ENCODE data around the gene PALM.

GRCh38 chr19:751501-752341 is 43.0 kb downstream of the PALM start:
- TF ChIP-seq CTCF (conservative IDR thresholded peaks at IDR 0.05; ENCODE audit: low read length) (no peak), EZH2phosphoT487 (IDR thresholded peaks at IDR 0.05; ENCODE audit: borderline replicate concordance) (no peak)
